IPS-18a (cell line): Measurements from ENCODE around the gene LRRC3B.
"Not testable (repeated sequence)": the region's sequence is repeated elsewhere in the genome, so short reads cannot be mapped to it uniquely, and the experiment has no call there.

Source experiments
- H3K27ac ChIP-seq: one replicate; pipeline ENCODE4 v1.5.1; 2013; ENCODE audit warnings: low read length
- H3K27me3 ChIP-seq: one replicate; pipeline ENCODE4 v1.6.1; 2013; ENCODE audit warnings: mild to moderate bottlenecking, low read length; ENCODE audit not compliant: control insufficient read depth, insufficient read depth
- H3K36me3 ChIP-seq: one replicate; pipeline ENCODE4 v1.6.1; 2013; ENCODE audit warnings: low read depth, low read length; ENCODE audit not compliant: control insufficient read depth
- H3K4me1 ChIP-seq: one replicate; pipeline ENCODE4 v1.6.1; 2013; ENCODE audit warnings: low read depth, low read length; ENCODE audit not compliant: control insufficient read depth
- H3K4me3 ChIP-seq: one replicate; pipeline ENCODE4 v1.5.1; 2013; ENCODE audit warnings: low read length
- H3K9ac ChIP-seq: one replicate; pipeline ENCODE4 v1.6.1; 2013; ENCODE audit warnings: mild to moderate bottlenecking, low read length, moderate library complexity
- H3K9me3 ChIP-seq: one replicate; pipeline ENCODE4 v1.6.1; 2013; ENCODE audit warnings: low read depth, low read length; ENCODE audit not compliant: control insufficient read depth

The LRRC3B gene, protein sequence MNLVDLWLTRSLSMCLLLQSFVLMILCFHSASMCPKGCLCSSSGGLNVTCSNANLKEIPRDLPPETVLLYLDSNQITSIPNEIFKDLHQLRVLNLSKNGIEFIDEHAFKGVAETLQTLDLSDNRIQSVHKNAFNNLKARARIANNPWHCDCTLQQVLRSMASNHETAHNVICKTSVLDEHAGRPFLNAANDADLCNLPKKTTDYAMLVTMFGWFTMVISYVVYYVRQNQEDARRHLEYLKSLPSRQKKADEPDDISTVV

DNA sequence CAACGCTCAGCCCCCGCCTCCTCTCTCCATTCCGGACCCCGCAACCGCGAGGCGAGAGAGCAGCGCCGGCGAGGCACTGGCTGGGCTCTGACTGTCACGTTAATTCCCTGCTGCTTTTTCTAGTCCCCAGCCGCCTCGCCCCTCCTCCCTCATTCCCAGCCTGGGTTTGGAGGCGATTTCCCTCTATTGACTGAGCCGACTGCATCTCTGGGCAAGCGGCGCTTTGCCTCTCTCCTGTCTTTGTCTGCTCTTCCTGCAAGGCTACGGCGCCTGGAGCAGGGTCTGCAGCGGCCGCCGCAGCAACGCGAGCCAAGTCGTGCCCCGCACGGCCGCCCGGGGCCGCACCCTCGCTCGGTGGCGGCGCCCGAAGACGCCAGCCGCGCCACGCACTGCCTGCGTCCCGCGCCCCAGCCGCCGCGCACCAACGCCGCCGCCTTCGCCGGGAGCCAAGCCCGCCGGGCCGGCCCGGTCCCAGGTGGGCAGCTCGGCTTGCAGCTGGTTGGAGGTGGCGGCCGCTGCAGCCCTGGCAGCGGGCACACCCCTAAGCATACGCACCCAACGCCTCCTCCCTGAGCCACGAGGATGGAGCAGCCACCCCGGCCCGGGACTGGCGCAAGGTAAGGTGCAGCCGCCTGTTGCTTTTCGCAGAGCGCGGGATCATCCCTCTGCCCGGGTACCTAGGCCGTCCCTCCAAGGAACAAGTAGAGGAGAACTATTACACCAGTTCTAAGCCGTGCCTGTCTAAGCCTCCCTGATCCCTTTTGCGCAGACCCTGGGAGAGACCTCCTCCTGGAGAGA, at the start of gene LRRC3B:
Gene LRRC3B, plus strand, starts transcription at position 152 of the 798 bp plus-strand sequence. CDS start 86,901 bp downstream, outside the sequence.
- no peak within 1 kb of the TSS for H3K27ac ChIP-seq
- no peaks in the 10 kb centered on the region for H3K36me3 ChIP-seq
- peaks cover 17% of the 10 kb centered on the region for H3K4me1 ChIP-seq
- H3K9me3 ChIP-seq, result no peaks in the 10 kb centered on the region
- peak within 1 kb of the TSS; percentile 36 for H3K9ac ChIP-seq
- peak within 1 kb of the TSS; percentile 86 for H3K4me3 ChIP-seq
- peaks cover 75% of the 10 kb centered on the region for H3K27me3 ChIP-seq

- Histone ChIP-seq H3K9ac (no peak overlapping the region), H3K36me3 (no peaks in the 10 kb centered on the region), H3K27ac (no peak overlapping the region), H3K4me1 (no peaks in the 10 kb centered on the region), H3K27me3 (no peaks in the 10 kb centered on the region), H3K4me3 (no peak overlapping the region), H3K9me3 (no peaks in the 10 kb centered on the region)
Observed at GRCh38 chr3:26574766-26575165, 47.8 kb upstream of the LRRC3B start.

DNA sequence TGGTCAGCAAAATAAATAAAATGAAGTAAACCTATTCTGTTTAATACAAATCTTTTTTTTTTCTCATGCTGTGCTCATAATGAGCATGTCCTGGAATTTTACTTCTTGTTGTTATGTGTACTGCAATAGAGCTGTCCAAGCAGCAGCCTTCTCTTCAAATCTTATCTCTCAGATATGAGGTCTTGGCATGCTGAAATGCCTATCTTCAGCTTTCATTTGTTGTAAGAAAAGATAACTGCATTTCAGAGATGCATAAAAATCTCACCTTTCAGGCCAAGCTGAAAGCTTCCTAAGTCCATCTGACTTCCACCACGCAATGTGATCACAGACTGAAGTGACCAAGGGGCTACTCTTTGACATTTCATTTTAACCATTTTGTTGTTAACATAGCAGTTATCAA, 43.5 kb upstream of the LRRC3B start:
- peaks cover 6% of the 10 kb centered on the region for H3K4me1 ChIP-seq
- H3K4me3 ChIP-seq, result no peak overlapping the region
- H3K9me3 ChIP-seq, result no peaks in the 10 kb centered on the region
- no peak overlapping the region for H3K27ac ChIP-seq
- H3K27me3 ChIP-seq, result no peaks in the 10 kb centered on the region
- no peak overlapping the region for H3K9ac ChIP-seq
- no peaks in the 10 kb centered on the region for H3K36me3 ChIP-seq

- Histone ChIP-seq H3K9me3 (no peaks in the 10 kb centered on the region), H3K27me3 (no peaks in the 10 kb centered on the region), H3K27ac (no peak overlapping the region), H3K4me1 (peaks cover 6% of the 10 kb centered on the region), H3K36me3 (no peaks in the 10 kb centered on the region), H3K4me3 (no peak overlapping the region), H3K9ac (no peak overlapping the region)
Observed at GRCh38 chr3:26587571-26587970, 35.0 kb upstream of the LRRC3B start.

DNA sequence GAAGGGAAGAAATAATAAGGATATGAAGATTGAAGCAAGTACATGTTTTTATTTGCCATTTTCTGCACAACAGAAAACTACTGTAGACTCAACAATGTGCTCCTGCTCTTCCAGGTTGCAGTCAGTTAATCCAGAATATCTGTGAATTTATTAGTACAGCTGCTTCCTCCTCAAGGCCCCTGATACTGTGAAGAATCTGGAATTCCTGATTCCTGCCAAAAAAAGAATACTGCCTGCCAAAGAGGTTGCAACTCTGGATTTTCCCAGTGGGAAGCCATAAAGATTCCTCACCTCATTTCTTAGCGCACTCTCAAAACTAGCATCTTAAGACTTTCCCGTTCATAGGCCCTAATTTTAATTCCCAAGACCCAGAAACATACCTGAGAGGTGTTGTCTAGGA, 33.6 kb upstream of the LRRC3B start:
- Histone ChIP-seq H3K9ac (no peak overlapping the region), H3K36me3 (no peaks in the 10 kb centered on the region), H3K4me1 (peaks cover 2% of the 10 kb centered on the region), H3K27me3 (no peaks in the 10 kb centered on the region), H3K9me3 (no peaks in the 10 kb centered on the region), H3K4me3 (no peak overlapping the region), H3K27ac (no peak overlapping the region)

DNA sequence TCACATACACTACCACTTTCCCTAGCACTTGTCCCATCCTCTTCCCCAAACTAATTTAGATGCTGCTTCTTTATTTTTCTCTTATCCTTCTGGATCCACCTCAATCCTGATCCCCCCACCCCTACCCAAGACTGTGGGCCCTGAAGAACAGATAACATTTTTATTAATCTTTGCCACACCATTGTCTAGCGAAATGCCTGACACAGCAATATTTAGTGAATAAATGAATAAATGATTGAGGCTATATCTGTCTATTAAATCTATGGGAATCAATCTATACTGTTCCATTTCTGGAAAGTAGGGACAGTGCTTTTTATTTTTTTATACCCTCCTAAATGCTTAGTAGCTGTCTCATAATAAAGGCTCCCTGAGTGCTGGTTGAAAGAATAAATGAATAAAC, 32.9 kb upstream of the LRRC3B start:
- Histone ChIP-seq H3K9me3 (no peaks in the 10 kb centered on the region), H3K27ac (no peak overlapping the region), H3K36me3 (no peaks in the 10 kb centered on the region), H3K4me3 (no peak overlapping the region), H3K27me3 (no peaks in the 10 kb centered on the region), H3K9ac (no peak overlapping the region), H3K4me1 (no peaks in the 10 kb centered on the region)

DNA sequence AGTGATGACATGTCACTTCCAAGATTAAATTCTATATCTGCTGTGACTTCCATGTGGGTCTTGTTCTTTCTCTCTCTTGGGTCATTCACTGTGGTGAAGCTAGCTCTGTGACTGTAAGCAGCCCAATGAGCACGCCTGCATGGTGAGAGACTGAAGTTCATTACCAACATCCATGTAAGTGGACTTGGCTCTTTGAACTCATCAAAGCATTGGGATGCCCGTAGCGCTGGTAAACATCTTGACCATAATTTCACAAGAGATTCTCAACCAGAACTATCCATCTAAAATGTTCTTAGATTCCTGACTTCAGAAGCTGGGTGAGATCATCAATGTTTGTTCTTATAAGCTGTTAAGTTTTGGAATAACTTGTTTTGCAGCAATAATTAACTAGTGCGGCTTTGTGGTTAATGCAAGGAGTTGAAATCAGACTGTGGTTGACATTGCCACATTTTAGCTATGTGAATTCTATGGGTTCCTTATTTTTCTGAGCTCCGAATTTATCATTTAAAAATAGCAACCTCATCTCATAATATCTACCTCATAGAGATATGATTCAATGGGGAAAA, 31.6 kb upstream of the LRRC3B start:
- no peaks in the 10 kb centered on the region for H3K36me3 ChIP-seq
- H3K4me1 ChIP-seq, result no peaks in the 10 kb centered on the region
- no peak overlapping the region for H3K4me3 ChIP-seq
- no peaks in the 10 kb centered on the region for H3K27me3 ChIP-seq
- H3K27ac ChIP-seq, result no peak overlapping the region
- H3K9me3 ChIP-seq, result no peaks in the 10 kb centered on the region
- H3K9ac ChIP-seq, result no peak overlapping the region

DNA sequence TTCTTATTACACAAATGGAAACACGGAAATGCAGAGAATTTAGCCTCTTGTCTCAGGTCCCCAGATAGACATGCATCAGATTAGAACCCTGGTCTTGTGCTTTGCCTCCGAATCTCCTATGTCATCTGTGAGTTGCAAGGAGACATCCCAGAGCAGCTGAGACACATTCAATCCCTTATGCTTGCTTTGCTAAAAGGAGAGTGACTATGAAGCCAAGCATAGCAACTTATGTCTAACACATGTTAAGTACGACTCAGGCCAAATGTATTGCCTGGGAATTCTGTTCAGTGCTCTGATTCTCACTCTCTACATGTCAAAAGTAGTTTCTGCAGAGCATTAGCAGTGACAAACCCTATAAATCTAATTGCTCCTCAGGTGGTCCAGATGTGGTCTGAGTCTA, 30.6 kb upstream of the LRRC3B start:
- Histone ChIP-seq H3K4me3 (no peak overlapping the region), H3K27ac (no peak overlapping the region), H3K9ac (no peak overlapping the region), H3K9me3 (no peaks in the 10 kb centered on the region), H3K27me3 (no peaks in the 10 kb centered on the region), H3K4me1 (no peaks in the 10 kb centered on the region), H3K36me3 (no peaks in the 10 kb centered on the region)

- Histone ChIP-seq H3K4me1 (no peaks in the 10 kb centered on the region), H3K36me3 (no peaks in the 10 kb centered on the region), H3K4me3 (no peak overlapping the region), H3K27me3 (no peaks in the 10 kb centered on the region), H3K9me3 (no peaks in the 10 kb centered on the region), H3K9ac (no peak overlapping the region), H3K27ac (no peak overlapping the region)
Observed at GRCh38 chr3:26592451-26592850, 30.1 kb upstream of the LRRC3B start.

GRCh38 chr3:26596335-26596734, 26.2 kb upstream of the LRRC3B start:
- Histone ChIP-seq H3K36me3 (no peaks in the 10 kb centered on the region), H3K9me3 (no peaks in the 10 kb centered on the region), H3K27ac (no peak overlapping the region), H3K4me1 (no peaks in the 10 kb centered on the region), H3K4me3 (no peak overlapping the region), H3K9ac (no peak overlapping the region), H3K27me3 (no peaks in the 10 kb centered on the region)

DNA sequence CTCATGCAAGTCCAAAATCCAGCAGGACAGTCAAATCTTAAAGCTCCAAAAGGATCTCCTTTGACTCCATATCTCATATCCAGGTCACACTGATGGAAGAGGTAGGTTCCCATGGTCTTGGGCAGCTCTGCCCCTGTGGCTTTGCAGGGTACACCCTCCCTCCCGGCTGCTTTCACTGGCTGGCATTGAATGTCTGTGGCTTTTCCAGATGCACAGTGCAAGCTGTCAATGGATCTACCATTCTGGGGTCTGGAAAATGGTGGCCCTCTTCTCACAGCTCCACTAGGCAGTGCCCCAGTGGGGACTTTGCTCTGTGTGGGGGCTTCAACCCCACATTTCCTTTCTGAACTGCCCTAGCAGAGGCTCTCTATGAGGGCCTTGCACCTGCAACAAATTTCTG, 19.3 kb upstream of the LRRC3B start:
- not testable (repeated sequence) for H3K4me1 ChIP-seq, H3K36me3 ChIP-seq, H3K27me3 ChIP-seq, H3K27ac ChIP-seq, H3K4me3 ChIP-seq, H3K9ac ChIP-seq
- peaks cover 13% of the 10 kb centered on the region for H3K9me3 ChIP-seq
